KMS-11 (cell line): Measurements from ENCODE around the gene HLA-DPB1.

Experiments
- H2AFZ ChIP-seq: fragments of 200-600 bp; sonication (generic); 2 replicates; pipeline ENCODE4 v1.6.1; 2016; ENCODE audit warnings: antibody characterized with exemption, mixed run types, low read depth
- H3K27ac ChIP-seq: fragments of 200-600 bp; sonication (generic); 2 replicates; pipeline ENCODE4 v1.6.1; 2016; ENCODE audit warnings: mild to moderate bottlenecking, mixed run types
- H3K27me3 ChIP-seq: fragments of 200-600 bp; sonication (generic); 2 replicates; pipeline ENCODE4 v1.6.1; 2017; ENCODE audit warnings: mild to moderate bottlenecking, low read depth, mixed run types, moderate library complexity; ENCODE audit not compliant: insufficient read depth
- H3K36me3 ChIP-seq: fragments of 200-600 bp; sonication (generic); 2 replicates; pipeline ENCODE4 v1.6.1; 2017; ENCODE audit warnings: mild to moderate bottlenecking, mixed run types; ENCODE audit not compliant: insufficient read depth
- H3K4me1 ChIP-seq: fragments of 200-600 bp; sonication (generic); 2 replicates; pipeline ENCODE4 v1.6.1; 2016; ENCODE audit warnings: mild to moderate bottlenecking, low read depth, mixed run types; ENCODE audit not compliant: poor library complexity, severe bottlenecking
- H3K4me2 ChIP-seq: fragments of 200-600 bp; sonication (generic); 2 replicates; pipeline ENCODE4 v1.7.0; 2016; ENCODE audit warnings: mild to moderate bottlenecking, mixed run types
- H3K4me3 ChIP-seq: fragments of 200-600 bp; sonication (generic); IDR thresholded peaks from 2 replicates; pipeline ENCODE4 v1.6.1; 2017; ENCODE audit warnings: low read depth, low read length, mixed read lengths; ENCODE audit not compliant: insufficient read depth
- H3K79me2 ChIP-seq: fragments of 200-600 bp; sonication (generic); 2 replicates; pipeline ENCODE4 v1.6.1; 2016; ENCODE audit warnings: low read depth, mixed run types; ENCODE audit not compliant: insufficient read depth
- H3K9ac ChIP-seq: fragments of 200-600 bp; sonication (generic); 2 replicates; pipeline ENCODE4 v1.6.1; 2016; ENCODE audit warnings: mild to moderate bottlenecking, mixed run types
- H4K20me1 ChIP-seq: fragments of 200-600 bp; sonication (generic); 2 replicates; pipeline ENCODE4 v1.6.1; 2016; ENCODE audit warnings: mild to moderate bottlenecking, mixed run types; ENCODE audit not compliant: insufficient read depth
- CTCF ChIP-seq: fragments of 200-600 bp; sonication (generic); conservative IDR thresholded peaks from 2 replicates; pipeline ENCODE4 v1.6.1; 2017; ENCODE audit warnings: low read depth, mild to moderate bottlenecking, antibody characterized with exemption, low read length, moderate library complexity, mixed read lengths

Gene HLA-DPB1

GRCh38 chr6:33088931-33089620, 13.3 kb downstream of the HLA-DPB1 start:
- Histone ChIP-seq H3K4me1 (no peaks in the 10 kb centered on the region), H3K79me2 (no peaks in the 10 kb centered on the region), H2AFZ (no peak overlapping the region), H3K4me2 (no peak overlapping the region), H3K27ac (no peak overlapping the region), H3K9ac (no peak overlapping the region), H3K36me3 (no peaks in the 10 kb centered on the region), H3K27me3 (no peaks in the 10 kb centered on the region), H4K20me1 (no peaks in the 10 kb centered on the region), H3K4me3 (no peak overlapping the region)
- TF ChIP-seq CTCF, result no peak

GRCh38 chr6:33091957-33092356, 16.2 kb downstream of the HLA-DPB1 start:
- no peaks in the 10 kb centered on the region for H3K27me3 ChIP-seq
- no peak overlapping the region for H2AFZ ChIP-seq
- no peak overlapping the region for H3K4me3 ChIP-seq
- no peak overlapping the region for H3K4me2 ChIP-seq
- peak; percentile 34; the same call in 1 of the 2 replicates for TF ChIP-seq CTCF
- H3K79me2 ChIP-seq, result no peaks in the 10 kb centered on the region
- H3K9ac ChIP-seq, result no peak overlapping the region
- H4K20me1 ChIP-seq, result no peaks in the 10 kb centered on the region
- H3K36me3 ChIP-seq, result no peaks in the 10 kb centered on the region
- no peaks in the 10 kb centered on the region for H3K4me1 ChIP-seq
- no peak overlapping the region for H3K27ac ChIP-seq

GRCh38 chr6:33092385-33092784, 16.6 kb downstream of the HLA-DPB1 start:
- no peak overlapping the region for H2AFZ ChIP-seq
- no peaks in the 10 kb centered on the region for H4K20me1 ChIP-seq
- no peak overlapping the region for H3K4me2 ChIP-seq
- no peaks in the 10 kb centered on the region for H3K4me1 ChIP-seq
- no peak overlapping the region for H3K27ac ChIP-seq
- no peak overlapping the region for H3K9ac ChIP-seq
- TF ChIP-seq CTCF, result no peak
- no peaks in the 10 kb centered on the region for H3K27me3 ChIP-seq
- no peak overlapping the region for H3K4me3 ChIP-seq
- H3K79me2 ChIP-seq, result no peaks in the 10 kb centered on the region
- H3K36me3 ChIP-seq, result no peaks in the 10 kb centered on the region

GRCh38 chr6:33093855-33094254, 18.1 kb downstream of the HLA-DPB1 start:
- H3K4me1 ChIP-seq, result no peaks in the 10 kb centered on the region
- H4K20me1 ChIP-seq, result no peaks in the 10 kb centered on the region
- TF ChIP-seq CTCF, result no peak
- no peaks in the 10 kb centered on the region for H3K79me2 ChIP-seq
- H3K27ac ChIP-seq, result no peak overlapping the region
- H3K36me3 ChIP-seq, result no peaks in the 10 kb centered on the region
- H3K27me3 ChIP-seq, result no peaks in the 10 kb centered on the region
- no peak overlapping the region for H3K4me2 ChIP-seq
- no peak overlapping the region for H3K4me3 ChIP-seq
- no peak overlapping the region for H3K9ac ChIP-seq
- no peak overlapping the region for H2AFZ ChIP-seq
